K562 (cell line): Measurements from ENCODE around the gene MS4A8. TPM values are rescaled to one million over a fixed set of nuclear protein-coding genes. Genes with fewer than 3 reads are reported as not detected.

Experiments used
- ATAC-seq: fragments of 200-7000 bp; cut with Tn5 transposase; 3 replicates; pipeline ENCODE4 v1.9.1; 2020; ENCODE audit warnings: moderate library complexity
- BruUV-seq: library from RNA; stranded (reverse); fragments of 400-500 nt; replicated peaks from 2 replicates; lab custom pipeline; 2021; lab: Mats Ljungman, UMichigan
- CTCF ChIA-PET: fragments of 300-600 bp; formaldehyde crosslinking; extraction: SDS; loops from one replicate; lab custom pipeline; 2021; ENCODE audit warnings: low intra/inter-chr PET ratio; lab: Yijun Ruan, JAX
- POLR2A ChIA-PET: fragments of 300-600, 350-650 bp; sonication (Branson Sonifier 250); formaldehyde crosslinking; extraction: SDS; loops from one replicate; lab custom pipeline; 2021; ENCODE audit warnings: antibody characterized with exemption, inconsistent platforms; lab: Yijun Ruan, JAX
- DNase-seq, 4 experiments: peaks; one replicate each; pipeline versions ENCODE4 v3.0.0 to v3.0.0-alpha.2; 2011 to 2018; ENCODE audit warnings: low spot score in 3 of 4, mixed read lengths in 3 of 4; ENCODE audit errors: extremely low read depth in 1 of 4
- FAIRE-seq: peaks from 2 replicates; lab custom pipeline; 2011; peaks lifted over from hg19 to GRCh38; lab: Jason Lieb, UNC
- H2AFZ ChIP-seq: 2 replicates; pipeline ENCODE4 v1.6.0; 2011; ENCODE audit warnings: low read depth, low read length, control low read depth, inconsistent platforms
- H3K27ac ChIP-seq: fragments of 200-600 bp; 3 replicates; pipeline ENCODE4 v1.8.0; 2011; ENCODE audit warnings: low read depth, mild to moderate bottlenecking, control low read depth, inconsistent platforms, low read length, moderate library complexity, mixed read lengths; ENCODE audit errors: extremely low read depth
- H3K27me3 ChIP-seq, 2 experiments: fragments of 300-600 bp in 1 of 2; 2 replicates in 1 of 2; 3 replicates in 1 of 2; pipeline versions ENCODE4 v1.6.0 to v1.8.0; 2011; ENCODE audit warnings: inconsistent platforms in 2 of 2, low read length in 2 of 2, mild to moderate bottlenecking in 1 of 2, mixed read lengths in 1 of 2, moderate library complexity in 1 of 2; ENCODE audit not compliant: control insufficient read depth in 2 of 2, insufficient read depth in 2 of 2
- H3K36me3 ChIP-seq: fragments of 300-600 bp; 3 replicates; pipeline ENCODE4 v1.8.0; 2011; ENCODE audit warnings: mild to moderate bottlenecking, low read length, inconsistent platforms; ENCODE audit not compliant: control insufficient read depth, insufficient read depth
- H3K4me1 ChIP-seq, 2 experiments: fragments of 200-600 bp in 1 of 2; replicated peaks in 1 of 2; 2 replicates in 1 of 2; 3 replicates in 1 of 2; pipeline versions ENCODE4 v1.5.1 to v1.8.0; 2011; ENCODE audit warnings: inconsistent platforms in 2 of 2, low read length in 2 of 2, mild to moderate bottlenecking in 1 of 2, mixed read lengths in 1 of 2, moderate library complexity in 1 of 2; ENCODE audit not compliant: control insufficient read depth in 2 of 2, insufficient read depth in 2 of 2
- H3K4me2 ChIP-seq: 2 replicates; pipeline ENCODE4 v1.6.1; 2011; ENCODE audit warnings: low read length, control low read depth, inconsistent platforms, mixed read lengths; ENCODE audit not compliant: insufficient read depth
- H3K4me3 ChIP-seq: fragments of 200-600 bp; sonication (generic), shearing (Covaris generic); 2 replicates; pipeline ENCODE4 v1.5.1; 2016; ENCODE audit warnings: control low read depth, inconsistent platforms
- H3K79me2 ChIP-seq: fragments of 200-600 bp; 3 replicates; pipeline ENCODE4 v1.8.0; 2011; ENCODE audit warnings: low read length, inconsistent platforms; ENCODE audit not compliant: control insufficient read depth, insufficient read depth
- H3K9ac ChIP-seq, 2 experiments: 2 replicates each; pipeline versions ENCODE4 v1.6.0 to v1.6.1; 2011; ENCODE audit warnings: low read depth in 2 of 2, low read length in 2 of 2, control low read depth in 1 of 2, inconsistent platforms in 1 of 2, mild to moderate bottlenecking in 1 of 2, mixed read lengths in 1 of 2; ENCODE audit not compliant: insufficient read depth in 1 of 2
- H3K9me1 ChIP-seq: one replicate; pipeline ENCODE4 v1.6.0; 2011; ENCODE audit warnings: inconsistent platforms, mild to moderate bottlenecking, low read length, moderate library complexity; ENCODE audit not compliant: control insufficient read depth, insufficient read depth
- H3K9me3 ChIP-seq: replicated peaks from 2 replicates; pipeline ENCODE4 v1.5.1; 2011; ENCODE audit warnings: low read depth, low read length, inconsistent platforms; ENCODE audit not compliant: control insufficient read depth, insufficient read depth
- H4K20me1 ChIP-seq: replicated peaks from 2 replicates; pipeline ENCODE4 v1.6.1; 2011; ENCODE audit warnings: low read length, inconsistent platforms, mixed read lengths; ENCODE audit not compliant: control insufficient read depth, insufficient read depth
- C11orf30 ChIP-seq: fragments of 450-650 bp; IDR thresholded peaks from 2 replicates; pipeline ENCODE4 v1.6.1; 2016; ENCODE audit warnings: low read depth, mild to moderate bottlenecking
- CGGBP1 ChIP-seq: fragments of 250-450 bp; sonication (Bioruptor Pico); IDR thresholded peaks from 2 replicates; pipeline ENCODE4 v1.9.0; 2021; ENCODE audit warnings: mild to moderate bottlenecking
- DPF2 ChIP-seq: fragments of 450-650 bp; IDR thresholded peaks from 2 replicates; pipeline ENCODE4 v1.6.1; 2016
- E2F5 ChIP-seq: sonication (generic); formaldehyde crosslinking; IDR thresholded peaks from 2 replicates; pipeline ENCODE4 v1.8.0; 2022; ENCODE audit warnings: mild to moderate bottlenecking, missing genetic modification reagents
- GATAD2B ChIP-seq: fragments of 450-650 bp; IDR thresholded peaks from 2 replicates; pipeline ENCODE4 v1.6.1; 2017; ENCODE audit warnings: mild to moderate bottlenecking, borderline replicate concordance
- HNRNPL ChIP-seq: fragments of 200-400 bp; formaldehyde crosslinking; IDR thresholded peaks from 2 replicates; pipeline ENCODE4 v1.6.1; 2017; ENCODE audit warnings: low read depth, mild to moderate bottlenecking, low read length
- HSF4 ChIP-seq: fragments of 250-450 bp; sonication (Bioruptor Pico); IDR thresholded peaks from 2 replicates; pipeline ENCODE4 v2.1.2; 2022; ENCODE audit warnings: mild to moderate bottlenecking, moderate library complexity, borderline replicate concordance
- ID3 ChIP-seq, 2 experiments: fragments of 250-450 bp in 1 of 2; fragments of 450-650 bp in 1 of 2; sonication (Bioruptor Pico) in 1 of 2; IDR thresholded peaks; 2 replicates each; pipeline versions ENCODE4 v1.6.1 to v1.8.0; 2016 to 2021; ENCODE audit warnings: mild to moderate bottlenecking in 2 of 2, moderate library complexity in 2 of 2, missing compliant biosample characterization in 1 of 2, missing genetic modification characterization in 1 of 2
- JUNB ChIP-seq: fragments of 450-650 bp; formaldehyde crosslinking; conservative IDR thresholded peaks from 2 replicates; pipeline ENCODE4 v1.4.0; 2020; ENCODE audit warnings: mild to moderate bottlenecking
- PRPF4 ChIP-seq: fragments of 200-400 bp; formaldehyde crosslinking; IDR thresholded peaks from one replicate; pipeline ENCODE4 v1.6.1; 2017; ENCODE audit warnings: low read length, low read depth, mild to moderate bottlenecking; ENCODE audit not compliant: insufficient read depth, poor library complexity, severe bottlenecking
- TAF15 ChIP-seq: fragments of 200-400 bp; formaldehyde crosslinking; IDR thresholded peaks from 2 replicates; pipeline ENCODE4 v1.6.1; 2017; ENCODE audit warnings: mild to moderate bottlenecking, low read depth, low read length, moderate library complexity
- TBP ChIP-seq: optimal IDR thresholded peaks from 2 replicates; pipeline ENCODE3; 2011; ENCODE audit warnings: low read depth, low read length, improper control_type of control experiment
- THRAP3 ChIP-seq: fragments of 450-650 bp; IDR thresholded peaks from 2 replicates; pipeline ENCODE4 v1.6.1; 2016; ENCODE audit warnings: mild to moderate bottlenecking, inconsistent platforms, borderline replicate concordance
- YY1 ChIP-seq, 3 experiments: IDR thresholded peaks; 2 replicates each; pipeline ENCODE4 v1.6.1; 2011; ENCODE audit warnings: low read length in 2 of 3, mild to moderate bottlenecking in 2 of 3, moderate library complexity in 2 of 3, borderline replicate concordance in 1 of 3, control low read depth in 1 of 3, low read depth in 1 of 3; ENCODE audit not compliant: insufficient read depth in 3 of 3, insufficient replicate concordance in 2 of 3, control insufficient read depth in 1 of 3, insufficient read length in 1 of 3; ENCODE audit errors: extremely low read depth in 1 of 3
- ZNF668 ChIP-seq: fragments of 250-450 bp; sonication (Bioruptor Pico); IDR thresholded peaks from 2 replicates; pipeline ENCODE4 v1.8.0; 2022; ENCODE audit warnings: mild to moderate bottlenecking, inconsistent platforms
- WGBS: fragments of 100-300 bp; shearing (Covaris generic); methylation state at CpG from one replicate; pipeline ENCODE4 v1.1.6; 2016; ENCODE audit warnings: low coverage, mixed read lengths; ENCODE audit not compliant: insufficient coverage; ENCODE audit errors: missing lambda C conversion rate; 5-methylcytosine and 5-hydroxymethylcytosine counted together
- in situ Hi-C: fragments of 300-500 bp; cut with MboI; formaldehyde crosslinking; loops from 4 replicates; pipeline ENCODE4 v1.15.0; 2018; ENCODE audit warnings: inconsistent platforms, mixed read lengths
- intact Hi-C: fragments of 100-400 bp; cut with micrococcal nuclease; formaldehyde crosslinking; loops from 2 replicates; pipeline ENCODE4 v1.14.2; 2022
- polyA plus RNA-seq, 8 experiments: library from polyadenylated mRNA; depleted of rRNA in 4 of 8; stranded (reverse) in 5 of 8; unstranded in 3 of 8; fragments of >200 nt; fragmentation: Nextera tagmentation in 2 of 8; fragmentation: Illumina TruSeq in 1 of 8; extraction: Ambion mirVana in 2 of 8; extraction: Trizol in 1 of 8; gene quantifications; 2 replicates each; pipeline versions ENCODE4 v1.2.1 to v1.2.3, GENCODE V29; 2011 to 2014; ENCODE audit warnings: inconsistent platforms in 1 of 8, missing spikeins in 1 of 8
- total RNA-seq, 7 experiments: library from RNA; depleted of rRNA in 6 of 7; stranded (reverse); fragments of >200 nt in 6 of 7; fragmentation: Illumina TruSeq in 2 of 7; extraction: Trizol in 2 of 7; gene quantifications; 2 replicates each; pipeline versions ENCODE4 v1.2.1 to v1.2.3, GENCODE V29; 2011 to 2021; ENCODE audit warnings: low replicate concordance in 1 of 7
- TF ChIP-seq, protein P1 (sequence below), 2 experiments: fragments of 450-650 bp; conservative IDR thresholded peaks; 2 replicates each; pipeline ENCODE4 v1.6.1; 2017; ENCODE audit warnings: mild to moderate bottlenecking in 2 of 2, moderate library complexity in 2 of 2

MS4A8 gene
- total and polyA plus RNA-seq, 9 of the 15 experiments (the other 6 are each of a cell fraction or from before 2014, with no cell fraction given): not detected

- no peaks in the 10 kb centered on the region for H3K4me1 ChIP-seq
- no peak overlapping the region for H3K9ac ChIP-seq
- H2AFZ ChIP-seq: no peak overlapping the region
- H3K27me3 ChIP-seq: peaks cover 0 to 11% of the 10 kb centered on the region in 2 experiments; a peak in 2 of 5 replicates
- no peaks in the 10 kb centered on the region for H3K79me2 ChIP-seq
- no peak overlapping the region for H3K4me3 ChIP-seq
- no peaks in the 10 kb centered on the region for H3K9me1 ChIP-seq
- ATAC-seq (no peak), FAIRE-seq (no peak), DNase-seq (no peak)
- no peak overlapping the region for H3K4me2 ChIP-seq
- H3K9me3 ChIP-seq: no peaks in the 10 kb centered on the region
- ChIA-PET CTCF (no interaction called here), POLR2A (interaction anchor here (0.6 kb wide), 1 partner anchor 15 kb away, joined by 4 read pairs; no protein-coding TSS in a partner anchor)
- in situ Hi-C loops (no loop called here), intact Hi-C loops (no loop called here)
- H3K27ac ChIP-seq: no peak overlapping the region
- H4K20me1 ChIP-seq: no peaks in the 10 kb centered on the region
- no TSS peak for BruUV-seq
- WGBS: 2% methylated on average over 5 of the region's 5 CpGs
- no peaks in the 10 kb centered on the region for H3K36me3 ChIP-seq
- no peak for TF ChIP-seq CGGBP1
- no peak for TF ChIP-seq HNRNPL
- no peak for TF ChIP-seq ID3 (CRISPR knock-in tag; IDR thresholded peaks at IDR 0.05)
- TF ChIP-seq ID3 (tag; IDR thresholded peaks at IDR 0.05): no peak
- no peak for TF ChIP-seq C11orf30
- TF ChIP-seq JUNB: no peak
- TF ChIP-seq THRAP3: no peak
- no peak for TF ChIP-seq TAF15
- TF ChIP-seq ZNF668: no peak
- TF ChIP-seq PRPF4: no peak
- TF ChIP-seq TBP: no peak
- TF ChIP-seq E2F5: no peak
- TF ChIP-seq DPF2: no peak
- no peak for TF ChIP-seq GATAD2B
- no peak for TF ChIP-seq YY1 (IDR thresholded peaks at IDR 0.05; ENCODE audit: borderline replicate concordance in 1 of 3, control insufficient read depth in 1 of 3, extremely low read depth in 1 of 3, insufficient read depth in 3 of 3, insufficient read length in 1 of 3, insufficient replicate concordance in 2 of 3, low read depth in 1 of 3, low read length in 2 of 3)
- TF ChIP-seq, protein P1, sequence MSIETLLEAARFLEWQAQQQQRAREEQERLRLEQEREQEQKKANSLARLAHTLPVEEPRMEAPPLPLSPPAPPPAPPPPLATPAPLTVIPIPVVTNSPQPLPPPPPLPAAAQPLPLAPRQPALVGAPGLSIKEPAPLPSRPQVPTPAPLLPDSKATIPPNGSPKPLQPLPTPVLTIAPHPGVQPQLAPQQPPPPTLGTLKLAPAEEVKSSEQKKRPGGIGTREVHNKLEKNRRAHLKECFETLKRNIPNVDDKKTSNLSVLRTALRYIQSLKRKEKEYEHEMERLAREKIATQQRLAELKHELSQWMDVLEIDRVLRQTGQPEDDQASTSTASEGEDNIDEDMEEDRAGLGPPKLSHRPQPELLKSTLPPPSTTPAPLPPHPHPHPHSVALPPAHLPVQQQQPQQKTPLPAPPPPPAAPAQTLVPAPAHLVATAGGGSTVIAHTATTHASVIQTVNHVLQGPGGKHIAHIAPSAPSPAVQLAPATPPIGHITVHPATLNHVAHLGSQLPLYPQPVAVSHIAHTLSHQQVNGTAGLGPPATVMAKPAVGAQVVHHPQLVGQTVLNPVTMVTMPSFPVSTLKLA (conservative IDR thresholded peaks at IDR 0.05): no peak
- TF ChIP-seq HSF4: no peak
Observed at GRCh38 chr11:60691661-60692060, 7.8 kb upstream of the MS4A8 start.
